ENCODE data around the gene TTPAL. TPM values are rescaled to one million over a fixed set of nuclear protein-coding genes. Genes with fewer than 3 reads are reported as not detected.

Gene TTPAL
- total RNA-seq, 1 donor from 2014 or later: 16.0 TPM

DNA sequence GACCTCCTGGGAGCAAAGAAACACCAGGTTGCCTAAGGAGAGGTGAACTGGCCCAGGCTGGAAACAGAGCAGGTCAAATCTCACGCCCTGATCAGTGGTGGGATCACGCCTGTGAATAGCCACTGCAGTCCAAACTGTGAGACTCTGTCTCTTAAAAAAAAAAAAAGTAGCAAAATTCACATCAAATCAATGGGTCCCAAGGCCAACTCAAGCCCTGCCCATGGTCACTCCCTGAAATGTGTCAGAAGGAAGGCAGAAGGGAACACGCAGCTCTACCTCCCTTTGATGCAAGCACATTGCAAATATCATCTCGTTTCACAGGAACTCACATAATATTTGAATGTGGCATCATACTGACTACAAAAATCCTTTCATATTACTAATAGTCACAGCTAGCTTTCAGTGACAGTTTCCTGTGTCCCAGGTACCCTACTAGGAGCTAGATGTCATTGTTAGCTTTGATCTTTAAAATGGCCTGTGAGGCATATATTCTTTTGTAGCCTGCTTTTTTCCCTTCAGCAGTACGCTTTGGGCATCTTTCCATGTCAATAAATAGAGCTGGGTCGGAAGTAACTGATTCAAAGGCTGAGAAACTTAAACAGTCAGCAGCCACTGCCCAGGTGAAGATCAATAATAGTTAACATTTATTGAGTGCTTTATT is 14.4 kb upstream of the TTPAL start:
- Histone ChIP-seq H3K36me3 (no peaks in the 10 kb centered on the region), H3K4me1 (no peaks in the 10 kb centered on the region), H3K9me3 (no peaks in the 10 kb centered on the region), H3K27ac (no peak overlapping the region), H3K4me3 (no peak overlapping the region), H3K27me3 (no peaks in the 10 kb centered on the region)
- intact Hi-C loops (cut with DNase I): no loop called here
- no peak for TF ChIP-seq POLR2A (IDR thresholded peaks at IDR 0.05)
- TF ChIP-seq, protein P1, sequence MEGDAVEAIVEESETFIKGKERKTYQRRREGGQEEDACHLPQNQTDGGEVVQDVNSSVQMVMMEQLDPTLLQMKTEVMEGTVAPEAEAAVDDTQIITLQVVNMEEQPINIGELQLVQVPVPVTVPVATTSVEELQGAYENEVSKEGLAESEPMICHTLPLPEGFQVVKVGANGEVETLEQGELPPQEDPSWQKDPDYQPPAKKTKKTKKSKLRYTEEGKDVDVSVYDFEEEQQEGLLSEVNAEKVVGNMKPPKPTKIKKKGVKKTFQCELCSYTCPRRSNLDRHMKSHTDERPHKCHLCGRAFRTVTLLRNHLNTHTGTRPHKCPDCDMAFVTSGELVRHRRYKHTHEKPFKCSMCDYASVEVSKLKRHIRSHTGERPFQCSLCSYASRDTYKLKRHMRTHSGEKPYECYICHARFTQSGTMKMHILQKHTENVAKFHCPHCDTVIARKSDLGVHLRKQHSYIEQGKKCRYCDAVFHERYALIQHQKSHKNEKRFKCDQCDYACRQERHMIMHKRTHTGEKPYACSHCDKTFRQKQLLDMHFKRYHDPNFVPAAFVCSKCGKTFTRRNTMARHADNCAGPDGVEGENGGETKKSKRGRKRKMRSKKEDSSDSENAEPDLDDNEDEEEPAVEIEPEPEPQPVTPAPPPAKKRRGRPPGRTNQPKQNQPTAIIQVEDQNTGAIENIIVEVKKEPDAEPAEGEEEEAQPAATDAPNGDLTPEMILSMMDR (IDR thresholded peaks at IDR 0.05): no peak
- TF ChIP-seq POLR2AphosphoS5 (IDR thresholded peaks at IDR 0.05; ENCODE audit: insufficient read depth in 1 of 2, low read depth in 1 of 2): no peak
- no peak for DNase-seq (ENCODE audit: extremely low spot score in 2 of 2)

DNA sequence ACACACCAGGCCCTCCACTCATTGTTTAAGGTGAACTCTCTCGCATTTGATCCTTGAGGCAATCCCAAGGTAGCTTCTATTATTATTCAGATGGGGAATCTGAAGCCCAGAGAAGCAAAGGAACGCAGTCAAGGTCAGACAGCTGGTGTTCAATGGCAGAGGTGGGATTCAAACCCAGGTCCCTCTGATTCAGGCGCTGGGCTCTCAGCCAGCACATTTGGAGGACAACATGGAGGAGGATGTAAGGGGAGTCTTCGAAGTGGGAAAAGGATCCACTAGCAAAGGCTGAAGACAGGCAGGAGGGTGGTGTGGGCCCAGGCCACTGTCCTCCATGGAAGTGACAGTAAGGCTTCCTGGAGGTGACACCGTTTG is 13.9 kb upstream of the TTPAL start:
- DNase-seq (ENCODE audit: extremely low spot score in 2 of 2): no peak
- TF ChIP-seq POLR2AphosphoS5 (IDR thresholded peaks at IDR 0.05; ENCODE audit: insufficient read depth in 1 of 2, low read depth in 1 of 2): no peak
- TF ChIP-seq, protein P1 (IDR thresholded peaks at IDR 0.05): no peak
- no peak for TF ChIP-seq POLR2A (IDR thresholded peaks at IDR 0.05)
- no peaks in the 10 kb centered on the region for H3K9me3 ChIP-seq
- H3K4me1 ChIP-seq: no peaks in the 10 kb centered on the region
- no peaks in the 10 kb centered on the region for H3K27me3 ChIP-seq
- intact Hi-C loops (cut with DNase I): no loop called here
- no peaks in the 10 kb centered on the region for H3K36me3 ChIP-seq
- no peak overlapping the region for H3K4me3 ChIP-seq
- no peak overlapping the region for H3K27ac ChIP-seq

DNA sequence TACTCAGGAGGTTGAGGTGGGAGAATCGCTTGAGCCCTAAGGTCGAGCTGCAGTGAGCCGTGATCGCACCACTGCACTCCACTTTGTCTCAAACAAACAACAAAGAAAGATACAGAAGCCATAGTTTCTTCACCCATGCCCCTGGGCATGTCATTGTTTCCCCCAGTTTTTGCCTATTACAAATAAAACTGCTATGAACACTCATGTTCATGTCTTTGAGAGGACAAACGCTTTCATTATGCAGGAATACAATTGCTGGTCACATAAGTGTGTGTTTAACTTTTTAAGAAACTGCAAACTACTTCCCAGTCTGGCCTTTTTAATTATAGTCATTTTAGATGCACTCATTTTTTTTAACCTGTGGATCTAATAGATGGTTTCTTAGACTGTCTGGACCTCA is 12.2 kb upstream of the TTPAL start:
- TF ChIP-seq POLR2AphosphoS5 (IDR thresholded peaks at IDR 0.05; ENCODE audit: insufficient read depth in 1 of 2, low read depth in 1 of 2): no peak
- TF ChIP-seq, protein P1 (IDR thresholded peaks at IDR 0.05): no peak
- no peak for TF ChIP-seq POLR2A (IDR thresholded peaks at IDR 0.05)
- DNase-seq (ENCODE audit: extremely low spot score in 2 of 2): no peak
- Histone ChIP-seq H3K4me3 (no peak overlapping the region), H3K4me1 (no peaks in the 10 kb centered on the region), H3K27me3 (no peaks in the 10 kb centered on the region), H3K9me3 (no peaks in the 10 kb centered on the region), H3K36me3 (no peaks in the 10 kb centered on the region), H3K27ac (no peak overlapping the region)
- intact Hi-C loops (cut with DNase I): no loop called here

DNA sequence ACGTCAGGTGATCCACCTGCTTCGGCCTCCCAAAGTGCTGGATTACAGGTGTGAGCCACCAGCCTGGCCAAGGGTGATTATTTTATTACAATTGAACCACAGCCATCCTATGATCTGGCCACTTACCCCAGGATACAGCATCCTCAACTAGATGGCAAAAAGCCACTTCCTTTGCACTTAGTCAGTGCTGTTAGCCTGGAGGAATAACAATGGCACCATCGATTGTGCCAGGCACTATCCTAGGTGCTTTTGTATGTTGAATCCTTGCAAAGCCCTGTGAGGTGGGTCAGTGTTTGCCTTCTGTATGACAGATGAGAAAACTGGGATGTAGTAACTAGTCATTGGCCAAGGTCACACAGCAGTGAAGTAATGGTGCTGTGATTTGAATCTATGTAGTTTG is 11.2 kb upstream of the TTPAL start:
- intact Hi-C loops (cut with DNase I): no loop called here
- Histone ChIP-seq H3K36me3 (no peaks in the 10 kb centered on the region), H3K27ac (no peak overlapping the region), H3K9me3 (no peaks in the 10 kb centered on the region), H3K4me3 (no peak overlapping the region), H3K27me3 (no peaks in the 10 kb centered on the region), H3K4me1 (no peaks in the 10 kb centered on the region)
- TF ChIP-seq POLR2A (IDR thresholded peaks at IDR 0.05) (no peak), POLR2AphosphoS5 (IDR thresholded peaks at IDR 0.05; ENCODE audit: insufficient read depth in 1 of 2, low read depth in 1 of 2) (no peak)
- TF ChIP-seq, protein P1 (IDR thresholded peaks at IDR 0.05): no peak
- DNase-seq (ENCODE audit: extremely low spot score in 2 of 2): no peak

DNA sequence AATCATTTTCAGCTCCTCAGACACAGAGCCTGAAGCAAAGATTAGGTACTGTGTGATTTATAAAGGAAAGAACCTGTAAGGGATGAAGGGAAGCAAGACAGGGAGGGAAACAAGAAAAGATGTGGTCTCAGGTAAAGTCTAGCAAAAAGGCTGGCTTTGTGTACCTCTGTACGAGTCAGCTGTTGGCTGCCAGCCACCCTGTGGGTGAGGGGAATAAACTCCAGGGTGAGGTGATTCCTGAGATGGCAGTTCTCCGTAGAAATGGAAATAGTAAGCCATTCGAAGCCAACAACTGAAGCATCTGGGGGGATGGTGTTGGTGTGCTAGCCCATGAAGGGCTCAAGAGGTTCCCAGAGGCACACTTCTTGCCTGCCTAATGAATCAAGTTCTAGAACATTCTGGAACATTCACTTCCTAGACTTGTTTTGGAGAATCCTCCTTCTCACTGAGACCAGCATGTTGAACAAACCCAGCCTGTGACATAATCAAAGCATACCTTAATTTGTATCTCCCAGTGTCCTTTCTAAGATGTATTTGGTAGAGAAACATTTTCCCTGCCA is 10.6 kb upstream of the TTPAL start:
- no peaks in the 10 kb centered on the region for H3K9me3 ChIP-seq
- H3K4me3 ChIP-seq: no peak overlapping the region
- DNase-seq (ENCODE audit: extremely low spot score in 2 of 2): no peak
- no peaks in the 10 kb centered on the region for H3K27me3 ChIP-seq
- H3K27ac ChIP-seq: peak overlapping the region; percentile 45
- no peaks in the 10 kb centered on the region for H3K4me1 ChIP-seq
- TF ChIP-seq, protein P1 (IDR thresholded peaks at IDR 0.05): no peak
- TF ChIP-seq POLR2A (IDR thresholded peaks at IDR 0.05): no peak
- no peak for TF ChIP-seq POLR2AphosphoS5 (IDR thresholded peaks at IDR 0.05; ENCODE audit: insufficient read depth in 1 of 2, low read depth in 1 of 2)
- no peaks in the 10 kb centered on the region for H3K36me3 ChIP-seq
- intact Hi-C loops (cut with DNase I): no loop called here
